GM19193 (cell line): ENCODE results near the gene CXCL14.

Experiments
- POLR2A ChIP-seq: IDR thresholded peaks from 4 replicates; pipeline ENCODE4 v1.6.1; 2011; ENCODE audit not compliant: insufficient read depth, insufficient read length; ENCODE audit errors: extremely low read depth

CXCL14 gene

DNA sequence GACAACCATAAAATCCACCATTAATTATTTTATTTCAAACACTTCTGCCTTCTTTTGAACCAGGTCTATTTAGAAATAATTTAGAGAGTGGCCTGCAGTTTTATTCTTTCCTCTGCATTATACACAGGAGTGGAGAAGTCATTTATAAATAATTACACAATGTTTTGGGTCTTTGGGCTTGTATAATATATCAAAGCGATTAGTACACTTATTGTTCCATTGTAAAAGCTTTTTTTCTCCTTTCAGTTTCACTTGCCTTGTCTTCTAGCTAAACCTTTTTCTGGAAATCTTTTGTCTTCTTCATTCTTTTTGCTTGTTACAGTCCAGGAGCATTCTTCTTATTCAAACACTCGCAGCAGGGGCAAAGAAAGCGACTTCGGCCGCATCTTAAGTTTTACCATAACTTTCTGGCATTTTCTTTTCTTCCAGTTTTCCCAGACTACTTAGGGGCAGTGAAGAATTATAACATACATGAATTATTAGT is 35.7 kb downstream of the CXCL14 start:
- no peak for TF ChIP-seq POLR2A

DNA sequence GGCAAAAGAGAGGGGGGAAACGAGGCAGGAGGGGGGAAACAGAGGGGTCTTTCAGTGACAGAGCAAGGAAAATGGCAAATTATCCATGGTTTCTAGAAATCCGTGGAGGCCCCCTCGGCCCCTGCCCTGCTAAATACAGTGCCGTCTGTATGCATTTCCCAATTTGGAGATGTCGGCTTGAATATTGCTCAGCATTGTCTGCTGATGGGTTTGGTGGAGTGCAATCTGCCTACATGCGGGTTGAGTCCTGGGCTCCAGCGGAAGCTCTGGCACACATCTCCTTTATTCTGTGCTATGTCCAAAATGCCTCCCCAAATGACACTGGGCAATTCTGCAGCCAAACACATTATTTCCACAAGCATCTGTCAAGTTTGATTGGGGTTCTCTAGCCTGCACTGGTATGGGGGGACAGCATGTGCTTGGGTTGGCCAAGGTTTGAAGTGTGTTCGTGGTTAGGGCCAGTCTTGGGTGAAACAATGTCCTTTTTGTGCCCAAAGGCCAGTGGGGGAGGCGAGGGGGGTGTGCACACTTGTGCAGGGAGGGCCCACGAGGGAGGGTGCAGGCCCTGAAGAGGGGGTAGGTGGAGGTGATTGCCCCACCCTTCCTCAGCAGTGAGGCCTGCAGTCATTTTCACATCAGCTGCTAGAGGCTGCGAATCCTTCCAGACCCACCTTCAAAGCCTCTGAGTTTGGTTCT is 36.8 kb downstream of the CXCL14 start:
- no peak for TF ChIP-seq POLR2A

DNA sequence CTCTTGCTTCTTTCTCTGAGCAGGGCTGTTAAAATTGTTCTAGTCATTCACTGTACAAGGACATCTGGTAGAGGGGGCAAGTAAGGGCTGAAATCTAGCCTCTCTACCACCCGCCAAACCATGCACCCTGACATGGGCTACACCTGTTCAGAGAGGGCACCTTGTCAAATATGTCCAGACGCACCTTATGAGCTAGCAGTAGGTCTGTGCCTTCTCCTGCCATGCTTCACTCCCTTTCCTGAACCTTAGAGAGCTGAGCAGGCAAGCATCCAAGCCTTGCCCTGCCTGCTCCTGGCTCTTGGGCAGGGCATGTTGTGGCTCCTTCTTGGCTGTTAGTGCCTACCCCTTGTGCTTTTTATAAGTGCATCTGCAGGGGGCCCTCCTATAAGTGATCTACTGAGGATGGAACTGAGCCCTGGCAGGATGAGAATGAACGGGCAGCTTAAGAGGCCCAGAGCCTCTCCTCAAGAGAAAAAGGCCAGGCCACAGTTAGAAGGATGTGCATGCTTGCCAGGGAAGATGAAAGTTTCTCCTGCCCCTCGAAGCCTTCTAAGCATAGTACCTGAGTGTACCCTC is 39.3 kb downstream of the CXCL14 start:
- TF ChIP-seq POLR2A, result no peak

DNA sequence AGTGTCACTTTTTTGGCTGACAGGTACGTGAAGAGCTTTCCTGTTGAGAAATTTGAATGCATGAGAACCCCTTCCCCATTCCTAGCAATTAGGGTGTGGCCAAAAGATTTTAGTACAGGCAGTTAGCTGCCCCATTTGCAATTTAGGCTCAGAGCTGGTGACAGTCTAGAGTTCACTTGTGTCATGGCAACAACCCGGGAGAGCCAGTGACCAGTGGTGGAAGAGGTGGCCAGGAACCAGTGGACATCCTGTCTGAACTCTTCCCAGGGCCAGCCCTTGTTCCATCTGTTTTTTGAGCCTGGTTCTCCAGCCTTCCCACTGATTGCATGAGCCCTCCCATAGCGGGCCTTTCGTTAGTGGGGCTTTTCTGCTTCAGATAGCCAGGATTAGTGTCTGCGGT is 40.5 kb downstream of the CXCL14 start:
- no peak for TF ChIP-seq POLR2A

DNA sequence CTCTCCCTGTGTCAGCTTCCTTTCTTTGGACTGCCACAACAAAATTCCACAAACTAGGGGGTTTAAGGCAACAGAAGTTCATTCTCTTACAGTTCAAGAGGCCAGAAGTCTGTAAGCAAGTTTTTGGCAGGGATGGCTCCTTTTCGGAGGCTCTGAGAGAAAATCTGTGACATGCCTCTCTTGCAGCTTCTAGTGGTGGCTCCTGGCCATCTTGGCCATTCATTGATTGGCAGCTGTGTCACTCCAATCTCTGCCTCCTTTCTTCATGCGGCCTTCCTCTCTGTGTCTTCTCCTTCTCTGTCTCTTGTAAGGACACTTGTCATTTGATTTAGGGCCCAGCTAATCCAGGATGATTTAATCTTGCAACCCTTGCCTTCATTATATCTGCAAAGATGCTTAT is 41.0 kb downstream of the CXCL14 start:
- no peak for TF ChIP-seq POLR2A

DNA sequence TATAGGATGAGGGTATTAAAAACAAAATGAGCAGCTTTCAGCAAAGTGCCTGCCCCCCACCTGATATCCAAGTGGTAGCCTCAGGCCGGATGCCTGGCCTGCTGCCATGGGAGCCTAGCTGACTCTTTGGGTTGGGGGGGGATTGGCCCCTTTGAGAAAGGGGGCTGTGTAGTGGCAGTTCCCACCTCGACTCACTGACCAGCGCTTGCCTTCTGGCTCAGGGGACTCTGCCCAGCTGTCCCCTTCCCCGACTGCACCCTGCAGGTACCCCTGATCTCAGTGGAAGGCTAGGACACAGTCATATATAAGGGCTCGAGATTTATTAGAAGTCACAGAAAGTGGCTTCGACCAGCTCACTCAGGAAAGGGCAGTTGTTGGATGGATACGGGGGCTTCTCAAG is 41.5 kb downstream of the CXCL14 start:
- no peak for TF ChIP-seq POLR2A

DNA sequence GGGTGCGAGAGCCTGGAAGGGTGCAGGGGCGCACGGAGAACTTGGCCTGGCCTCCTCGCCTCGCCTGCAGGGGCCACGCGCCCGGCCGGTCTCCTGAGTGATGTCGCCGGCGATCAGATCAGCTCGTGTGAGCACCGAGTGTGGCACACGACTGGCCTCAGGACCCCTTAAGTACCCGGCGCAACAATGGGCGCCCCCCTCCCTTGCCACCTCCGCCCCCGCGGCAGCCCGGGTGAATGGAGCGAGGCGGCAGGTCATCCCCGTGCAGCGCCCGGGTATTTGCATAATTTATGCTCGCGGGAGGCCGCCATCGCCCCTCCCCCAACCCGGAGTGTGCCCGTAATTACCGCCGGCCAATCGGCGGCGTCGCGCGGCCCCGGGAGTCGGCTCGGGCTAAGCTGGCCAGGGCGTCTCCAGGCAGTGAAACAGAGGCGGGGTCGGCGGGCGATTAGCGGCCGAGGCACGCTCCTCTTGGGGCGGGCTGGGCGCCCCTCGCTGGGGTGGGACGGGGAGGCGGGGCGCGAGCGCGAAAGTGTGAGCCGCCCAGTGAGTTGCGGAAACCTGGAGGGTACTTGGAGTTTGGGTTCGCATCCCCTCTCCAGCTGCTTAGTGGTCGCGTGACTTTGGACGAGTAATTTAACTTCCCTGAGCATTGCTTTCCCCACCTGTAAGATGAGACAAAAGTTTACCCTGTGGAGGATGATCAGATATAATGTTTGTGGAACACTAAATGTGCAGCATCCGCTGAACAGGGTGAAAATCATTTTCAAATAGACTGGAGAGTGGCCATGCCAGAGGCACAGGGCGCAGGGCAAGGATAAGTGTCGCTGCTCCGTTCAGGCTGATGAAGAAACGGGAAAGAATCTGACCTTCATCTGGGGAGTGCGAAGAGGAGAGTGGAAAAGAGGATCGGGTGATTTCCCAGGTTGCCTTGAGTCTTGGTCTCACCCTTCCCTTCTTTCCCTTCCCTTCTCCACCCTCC is 42.7 kb downstream of the CXCL14 start, which contains the start of gene NEUROG1:
Gene NEUROG1, minus strand, starts transcription at position 145 of the 982 bp plus-strand sequence. CDS start 274 bp downstream, outside the sequence.
- no peak for TF ChIP-seq POLR2A

DNA sequence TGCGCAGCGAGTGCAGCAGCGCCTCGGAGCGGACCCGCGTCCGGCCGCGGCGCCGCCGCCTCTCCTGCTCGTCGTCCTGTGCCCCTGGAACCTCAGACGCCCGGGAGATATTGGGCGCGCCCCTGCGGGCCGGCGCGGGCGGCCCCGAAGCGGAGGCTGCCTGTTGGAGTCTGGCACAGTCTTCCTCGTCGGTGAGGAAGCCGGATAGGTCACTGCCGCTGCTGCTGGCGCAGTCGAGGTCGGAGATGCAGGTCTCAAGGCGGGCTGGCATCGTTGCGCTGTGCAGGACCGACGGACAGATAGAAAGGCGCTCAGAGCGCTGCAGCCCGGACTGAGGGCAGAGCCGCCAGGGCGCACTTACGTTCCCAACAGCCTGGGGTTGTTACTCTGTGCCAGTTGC is 43.4 kb downstream of the CXCL14 start:
- no peak for TF ChIP-seq POLR2A

DNA sequence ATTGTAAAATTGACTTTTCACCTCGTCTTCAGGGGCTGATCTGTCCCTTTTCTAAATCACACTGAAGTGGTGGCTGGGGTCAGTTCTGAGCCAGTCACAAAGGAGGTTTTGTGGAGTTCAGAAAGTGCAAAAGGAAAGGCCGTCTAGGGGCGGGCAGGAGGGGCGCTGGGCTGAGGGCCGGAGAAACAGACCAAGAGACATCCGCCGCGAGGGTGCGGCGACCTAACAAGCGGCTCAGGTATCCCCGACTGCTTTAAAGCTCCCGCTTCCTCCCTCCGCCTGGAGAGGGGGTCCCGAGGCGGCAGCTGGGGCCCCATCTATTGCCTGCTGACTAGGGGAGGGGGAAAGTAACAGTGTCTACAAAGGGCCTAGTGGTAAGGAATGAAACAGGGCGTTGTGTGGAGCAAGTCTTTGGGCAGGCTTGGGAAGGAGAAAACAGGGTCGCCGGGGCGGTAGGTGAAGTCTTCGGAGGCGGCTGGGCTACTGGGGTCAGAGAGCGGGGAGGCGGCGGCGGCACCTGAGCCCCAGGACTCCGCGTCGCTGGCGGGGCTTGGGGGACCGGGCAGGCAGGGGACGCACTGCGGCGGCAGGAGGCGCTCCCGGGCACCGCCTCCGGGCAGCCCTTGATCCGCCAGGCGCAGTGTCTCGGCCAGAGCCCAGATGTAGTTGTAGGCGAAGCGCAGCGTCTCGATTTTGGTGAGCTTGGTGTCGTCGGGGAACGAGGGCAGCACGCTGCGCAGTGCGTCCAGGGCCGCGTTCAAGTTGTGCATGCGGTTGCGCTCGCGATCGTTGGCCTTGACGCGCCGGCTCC is 44.0 kb downstream of the CXCL14 start:
- TF ChIP-seq POLR2A, result no peak

DNA sequence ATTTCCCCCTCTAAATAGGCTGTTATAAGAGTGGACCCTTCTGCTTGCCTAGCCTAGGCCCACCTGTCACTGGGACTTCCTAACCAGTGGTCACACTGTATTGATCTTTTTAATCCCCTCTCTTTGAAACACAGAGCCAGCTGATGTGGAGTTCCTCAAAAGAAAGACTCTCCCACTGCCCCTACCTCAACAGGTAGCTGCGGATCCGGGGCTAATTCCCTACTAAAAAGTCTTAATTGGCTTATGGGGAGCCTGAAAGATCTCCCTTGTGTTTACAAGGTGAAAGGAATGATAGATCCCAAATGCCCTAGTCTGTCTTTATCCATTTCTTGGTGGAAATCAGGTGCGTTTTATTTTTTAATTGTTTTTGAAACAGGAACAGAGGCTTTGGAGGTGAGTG is 45.0 kb downstream of the CXCL14 start:
- TF ChIP-seq POLR2A, result no peak

DNA sequence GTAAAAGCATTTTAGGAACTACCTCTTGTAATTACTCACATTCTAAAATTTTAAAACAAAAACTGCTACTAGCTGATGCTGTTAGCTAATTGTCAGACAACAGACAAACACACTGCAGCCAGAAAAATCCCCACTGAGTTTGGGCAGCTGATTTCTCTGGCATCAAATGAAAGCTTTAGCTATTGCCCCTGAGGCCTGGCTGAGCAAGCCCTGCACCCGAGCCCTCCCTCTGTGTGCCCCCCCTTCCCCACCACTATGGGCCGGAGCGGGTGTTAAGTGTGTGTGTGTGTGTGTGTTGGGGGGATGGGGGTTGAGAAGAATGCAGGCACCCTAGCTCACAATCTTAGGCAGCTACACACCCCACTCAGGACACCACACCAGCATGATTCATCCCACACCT is 45.5 kb downstream of the CXCL14 start:
- TF ChIP-seq POLR2A, result no peak

DNA sequence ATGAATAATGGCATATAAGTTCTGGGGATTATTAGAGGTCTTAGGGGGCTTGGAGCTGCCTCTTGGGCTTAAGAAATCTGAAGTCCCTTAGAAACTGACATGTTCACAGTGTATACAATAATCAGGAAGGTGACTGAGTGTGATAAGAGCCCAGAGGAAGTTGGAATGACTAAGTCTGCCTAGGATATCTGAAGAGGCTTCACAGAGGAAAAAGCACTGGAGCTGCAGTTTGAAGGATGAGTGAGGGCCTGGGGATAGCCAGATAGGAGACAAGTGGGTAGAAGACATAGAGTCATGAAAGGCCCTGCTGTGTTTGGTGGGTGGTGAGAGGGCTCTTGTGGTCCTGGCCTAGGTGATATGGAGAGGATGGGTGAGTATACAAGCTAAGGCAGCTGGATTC is 51.9 kb downstream of the CXCL14 start:
- TF ChIP-seq POLR2A, result no peak

DNA sequence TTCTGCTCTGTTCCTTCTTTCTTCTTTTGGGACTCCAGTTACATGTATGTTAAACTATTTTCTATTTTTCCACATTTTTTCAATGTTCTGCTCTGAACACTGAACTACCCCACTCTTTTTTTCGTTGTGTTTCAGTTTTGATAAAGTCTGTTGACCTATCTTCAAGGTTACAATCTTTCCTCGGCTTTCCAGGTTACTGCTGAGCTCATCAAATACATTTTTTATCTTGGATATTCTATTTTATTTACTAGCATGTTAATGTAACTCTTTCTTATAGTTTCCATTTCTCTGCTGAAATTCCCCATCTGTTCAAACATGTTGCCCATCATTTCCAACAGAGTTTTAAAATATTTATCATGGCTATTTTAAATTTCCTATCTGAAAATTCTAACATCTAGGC is 56.8 kb downstream of the CXCL14 start:
- TF ChIP-seq POLR2A, result no peak
